Osteoblast (primary cell): Measurements from ENCODE around the gene ZGLP1. TPM values are rescaled to one million over a fixed set of nuclear protein-coding genes. Genes with fewer than 3 reads are reported as not detected.

Source experiments
- DNase-seq: peaks from one replicate; pipeline ENCODE4 v3.0.0; 2011; ENCODE audit warnings: low spot score, mixed read lengths; ENCODE audit not compliant: insufficient read length; ENCODE audit errors: missing footprints
- H2AFZ ChIP-seq: 2 replicates; pipeline ENCODE4 v1.6.0; 2011; ENCODE audit warnings: mild to moderate bottlenecking, low read length
- H3K27ac ChIP-seq: 2 replicates; pipeline ENCODE4 v1.5.1; 2011; ENCODE audit warnings: mild to moderate bottlenecking, low read depth, low read length, moderate library complexity
- H3K27me3 ChIP-seq: 2 replicates; pipeline ENCODE4 v1.6.0; 2012; ENCODE audit warnings: mild to moderate bottlenecking, control low read depth, inconsistent platforms, low read length, moderate library complexity; ENCODE audit not compliant: insufficient read depth
- H3K36me3 ChIP-seq: 2 replicates; pipeline ENCODE4 v1.5.1; 2011; ENCODE audit warnings: mild to moderate bottlenecking, low read length, control low read depth, moderate library complexity; ENCODE audit not compliant: insufficient read depth
- H3K4me1 ChIP-seq: 2 replicates; pipeline ENCODE4 v1.5.1; 2011; ENCODE audit warnings: mild to moderate bottlenecking, low read length, control low read depth, moderate library complexity; ENCODE audit not compliant: insufficient read depth
- H3K4me2 ChIP-seq: 2 replicates; pipeline ENCODE4 v1.6.0; 2011; ENCODE audit warnings: mild to moderate bottlenecking, low read length; ENCODE audit not compliant: insufficient read depth
- H3K4me3 ChIP-seq: fragments of 200-600 bp; sonication (generic); 3 replicates; pipeline ENCODE4 v1.5.1; 2012; ENCODE audit warnings: mild to moderate bottlenecking, low read length, inconsistent platforms; ENCODE audit not compliant: insufficient read depth
- H3K79me2 ChIP-seq: 2 replicates; pipeline ENCODE4 v1.6.0; 2012; ENCODE audit warnings: mild to moderate bottlenecking, low read length, control low read depth, inconsistent platforms; ENCODE audit not compliant: insufficient read depth
- H3K9me3 ChIP-seq: 2 replicates; pipeline ENCODE4 v1.5.1; 2011; ENCODE audit warnings: low read depth, low read length, control low read depth
- H4K20me1 ChIP-seq: 2 replicates; pipeline ENCODE4 v1.6.0; 2012; ENCODE audit warnings: mild to moderate bottlenecking, low read length, control low read depth; ENCODE audit not compliant: insufficient read depth
- total RNA-seq: library from RNA; depleted of rRNA; stranded (reverse); fragments of >200 nt; gene quantifications from 2 replicates; pipeline ENCODE4 v1.2.3, GENCODE V29; 2012
- TF ChIP-seq, protein P1 (sequence below): IDR thresholded peaks from 2 replicates; pipeline ENCODE4 v1.5.1; 2011; ENCODE audit warnings: mild to moderate bottlenecking, low read depth, low read length, moderate library complexity; ENCODE audit errors: extremely low read depth

The ZGLP1 gene
- total RNA-seq, 1 donor = 0.72 TPM

DNA sequence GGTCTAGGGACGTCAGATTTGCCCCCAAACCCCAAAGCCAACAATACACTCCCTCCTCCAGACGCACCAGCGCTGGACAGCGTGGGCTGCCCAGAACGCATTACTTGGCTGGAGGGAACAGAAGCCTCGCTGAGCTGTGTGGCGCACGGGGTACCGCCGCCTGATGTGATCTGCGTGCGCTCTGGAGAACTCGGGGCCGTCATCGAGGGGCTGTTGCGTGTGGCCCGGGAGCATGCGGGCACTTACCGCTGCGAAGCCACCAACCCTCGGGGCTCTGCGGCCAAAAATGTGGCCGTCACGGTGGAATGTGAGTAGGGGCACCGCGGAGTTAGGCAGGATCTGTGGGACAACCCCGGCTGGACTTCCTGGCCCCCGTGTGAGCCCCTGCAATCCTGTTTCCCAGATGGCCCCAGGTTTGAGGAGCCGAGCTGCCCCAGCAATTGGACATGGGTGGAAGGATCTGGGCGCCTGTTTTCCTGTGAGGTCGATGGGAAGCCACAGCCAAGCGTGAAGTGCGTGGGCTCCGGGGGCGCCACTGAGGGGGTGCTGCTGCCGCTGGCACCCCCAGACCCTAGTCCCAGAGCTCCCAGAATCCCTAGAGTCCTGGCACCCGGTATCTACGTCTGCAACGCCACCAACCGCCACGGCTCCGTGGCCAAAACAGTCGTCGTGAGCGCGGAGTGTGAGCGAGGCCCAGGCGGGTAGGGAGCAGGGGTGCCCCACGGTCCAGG, 15.8 kb downstream of the ZGLP1 start:
- Histone ChIP-seq H2AFZ (no peak overlapping the region), H3K27me3 (peaks cover 80% of the 10 kb centered on the region), H4K20me1 (peaks cover 5% of the 10 kb centered on the region), H3K4me1 (peaks cover 13% of the 10 kb centered on the region), H3K4me2 (no peak overlapping the region), H3K4me3 (no peak overlapping the region), H3K36me3 (no peaks in the 10 kb centered on the region), H3K27ac (no peak overlapping the region), H3K9me3 (no peaks in the 10 kb centered on the region), H3K79me2 (no peaks in the 10 kb centered on the region)
- peak; percentile 88 for DNase-seq
- TF ChIP-seq, protein P1, sequence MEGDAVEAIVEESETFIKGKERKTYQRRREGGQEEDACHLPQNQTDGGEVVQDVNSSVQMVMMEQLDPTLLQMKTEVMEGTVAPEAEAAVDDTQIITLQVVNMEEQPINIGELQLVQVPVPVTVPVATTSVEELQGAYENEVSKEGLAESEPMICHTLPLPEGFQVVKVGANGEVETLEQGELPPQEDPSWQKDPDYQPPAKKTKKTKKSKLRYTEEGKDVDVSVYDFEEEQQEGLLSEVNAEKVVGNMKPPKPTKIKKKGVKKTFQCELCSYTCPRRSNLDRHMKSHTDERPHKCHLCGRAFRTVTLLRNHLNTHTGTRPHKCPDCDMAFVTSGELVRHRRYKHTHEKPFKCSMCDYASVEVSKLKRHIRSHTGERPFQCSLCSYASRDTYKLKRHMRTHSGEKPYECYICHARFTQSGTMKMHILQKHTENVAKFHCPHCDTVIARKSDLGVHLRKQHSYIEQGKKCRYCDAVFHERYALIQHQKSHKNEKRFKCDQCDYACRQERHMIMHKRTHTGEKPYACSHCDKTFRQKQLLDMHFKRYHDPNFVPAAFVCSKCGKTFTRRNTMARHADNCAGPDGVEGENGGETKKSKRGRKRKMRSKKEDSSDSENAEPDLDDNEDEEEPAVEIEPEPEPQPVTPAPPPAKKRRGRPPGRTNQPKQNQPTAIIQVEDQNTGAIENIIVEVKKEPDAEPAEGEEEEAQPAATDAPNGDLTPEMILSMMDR = no peak

DNA sequence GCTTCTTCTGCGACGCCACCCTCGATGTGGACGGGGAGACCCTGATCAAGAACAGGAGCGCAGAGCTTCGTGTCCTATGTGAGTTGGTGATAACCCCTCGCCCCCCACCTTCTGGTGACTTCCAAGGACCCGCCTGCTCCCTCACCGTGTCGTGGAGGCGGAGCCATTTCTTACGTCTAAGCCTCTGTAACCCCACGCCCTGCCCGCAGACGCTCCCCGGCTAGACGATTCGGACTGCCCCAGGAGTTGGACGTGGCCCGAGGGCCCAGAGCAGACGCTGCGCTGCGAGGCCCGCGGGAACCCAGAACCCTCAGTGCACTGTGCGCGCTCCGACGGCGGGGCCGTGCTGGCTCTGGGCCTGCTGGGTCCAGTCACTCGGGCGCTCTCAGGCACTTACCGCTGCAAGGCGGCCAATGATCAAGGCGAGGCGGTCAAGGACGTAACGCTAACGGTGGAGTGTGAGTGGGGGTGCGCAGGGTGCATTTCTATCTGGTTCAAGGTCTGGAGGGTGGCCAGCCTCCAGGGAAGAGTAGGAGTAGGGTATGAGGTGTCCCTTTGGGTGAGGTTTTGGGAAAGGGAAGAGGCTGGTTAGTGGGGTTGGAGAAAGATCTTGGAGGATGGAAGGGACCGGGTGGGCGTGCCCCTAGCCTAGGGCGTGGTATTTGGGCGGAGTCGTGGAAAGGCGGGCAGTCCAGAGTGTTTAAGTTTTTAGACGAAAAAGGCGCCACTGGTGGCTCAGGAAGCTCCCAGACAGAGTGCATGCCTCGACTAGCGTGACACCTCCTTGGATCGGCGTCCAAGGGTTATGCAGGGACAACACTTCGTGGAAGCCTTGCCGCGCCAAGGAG, 16.6 kb downstream of the ZGLP1 start:
- H2AFZ ChIP-seq = no peak overlapping the region
- TF ChIP-seq, protein P1 = no peak
- H3K27ac ChIP-seq = no peak overlapping the region
- H3K4me3 ChIP-seq = peak overlapping the region; percentile 59
- peaks cover 5% of the 10 kb centered on the region for H4K20me1 ChIP-seq
- H3K36me3 ChIP-seq = no peaks in the 10 kb centered on the region
- H3K4me2 ChIP-seq = peak overlapping the region; percentile 77
- H3K79me2 ChIP-seq = no peaks in the 10 kb centered on the region
- H3K27me3 ChIP-seq = peaks cover 88% of the 10 kb centered on the region
- peaks cover 15% of the 10 kb centered on the region for H3K4me1 ChIP-seq
- H3K9me3 ChIP-seq = no peaks in the 10 kb centered on the region
- peak; percentile 74 for DNase-seq

DNA sequence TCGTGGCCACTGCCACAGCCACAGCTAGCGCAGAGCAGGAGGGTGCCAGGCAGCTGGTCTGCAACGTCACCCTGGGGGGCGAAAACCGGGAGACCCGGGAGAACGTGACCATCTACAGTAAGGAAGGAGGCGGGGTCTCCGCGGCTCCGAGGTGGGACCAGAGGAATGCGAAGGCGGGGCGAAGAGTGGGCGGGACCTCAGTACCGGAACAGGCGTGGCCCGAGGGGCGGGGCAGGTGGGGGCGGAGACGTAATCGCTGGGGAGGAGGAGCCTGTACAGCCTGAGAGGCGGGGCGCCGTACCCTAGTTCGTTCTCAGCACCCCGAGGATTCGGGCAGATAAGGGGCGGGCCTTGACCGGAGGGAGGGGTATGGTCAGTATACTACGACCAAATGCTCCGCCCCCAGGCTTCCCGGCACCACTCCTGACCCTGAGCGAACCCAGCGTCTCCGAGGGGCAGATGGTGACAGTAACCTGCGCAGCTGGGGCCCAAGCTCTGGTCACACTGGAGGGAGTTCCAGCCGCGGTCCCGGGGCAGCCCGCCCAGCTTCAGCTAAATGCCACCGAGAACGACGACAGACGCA, 17.3 kb downstream of the ZGLP1 start:
- H3K4me2 ChIP-seq = peak overlapping the region; percentile 77
- no peaks in the 10 kb centered on the region for H3K9me3 ChIP-seq
- H4K20me1 ChIP-seq = peaks cover 5% of the 10 kb centered on the region
- H3K79me2 ChIP-seq = no peaks in the 10 kb centered on the region
- H3K4me3 ChIP-seq = peak overlapping the region; percentile 59
- H3K27ac ChIP-seq = no peak overlapping the region
- DNase-seq = peak; percentile 90
- peaks cover 95% of the 10 kb centered on the region for H3K27me3 ChIP-seq
- H3K4me1 ChIP-seq = peaks cover 15% of the 10 kb centered on the region
- TF ChIP-seq, protein P1 = no peak
- H3K36me3 ChIP-seq = no peaks in the 10 kb centered on the region
- no peak overlapping the region for H2AFZ ChIP-seq
